Calu3 (cell line): ENCODE measurements around the gene RERE. TPM values are rescaled to one million over a fixed set of nuclear protein-coding genes. Genes with fewer than 3 reads are reported as not detected.
"Not testable (repeated sequence)": the region's sequence is repeated elsewhere in the genome, so short reads cannot be mapped to it uniquely, and the experiment has no call there.

ENCODE experiments used
- BruUV-seq: library from RNA; stranded (reverse); fragments of 400-500 nt; replicated peaks from 2 replicates; lab custom pipeline; 2021; lab: Mats Ljungman, UMichigan
- CTCF ChIA-PET: fragments of 300-600 bp; sonication (Branson Sonifier 250); formaldehyde crosslinking; loops from one replicate; lab custom pipeline; 2022; ENCODE audit warnings: antibody characterized with exemption; lab: Charles Lee
- DNase-seq: peaks from one replicate; pipeline ENCODE4 v3.0.0; 2022
- H3K27ac Mint-ChIP-seq: one replicate; pipeline ENCODE4 v1.8.0; 2022; ENCODE audit warnings: mixed read lengths; ENCODE audit not compliant: unreplicated experiment
- H3K27me3 Mint-ChIP-seq: one replicate; pipeline ENCODE4 v1.8.0; 2022; ENCODE audit warnings: mixed read lengths; ENCODE audit not compliant: unreplicated experiment
- H3K36me3 Mint-ChIP-seq: one replicate; pipeline ENCODE4 v1.8.0; 2022; ENCODE audit warnings: mild to moderate bottlenecking, moderate library complexity, mixed read lengths; ENCODE audit not compliant: insufficient read depth, unreplicated experiment
- H3K4me1 Mint-ChIP-seq: one replicate; pipeline ENCODE4 v1.8.0; 2022; ENCODE audit warnings: mild to moderate bottlenecking, low read depth, mixed read lengths; ENCODE audit not compliant: unreplicated experiment
- H3K4me3 Mint-ChIP-seq: one replicate; pipeline ENCODE4 v1.8.0; 2022; ENCODE audit warnings: mild to moderate bottlenecking, low read depth, moderate library complexity, mixed read lengths; ENCODE audit not compliant: unreplicated experiment
- H3K9me3 Mint-ChIP-seq: one replicate; pipeline ENCODE4 v1.8.0; 2022; ENCODE audit warnings: low read depth, mixed read lengths; ENCODE audit not compliant: unreplicated experiment
- CTCF ChIP-seq: fragments of 200-600 bp; IDR thresholded peaks from one replicate; pipeline ENCODE4 v1.8.0; 2022; ENCODE audit warnings: antibody characterized with exemption; ENCODE audit not compliant: unreplicated experiment
- intact Hi-C: fragments of 100-400 bp; cut with micrococcal nuclease; formaldehyde crosslinking; loops from one replicate; pipeline ENCODE4 v1.10.0; 2022; ENCODE audit not compliant: unreplicated experiment
- total RNA-seq: library from RNA; stranded (reverse); gene quantifications from 2 replicates; pipeline ENCODE4 v1.2.3, GENCODE V29; 2022

Gene RERE
- total RNA-seq, 1 experiment from 2014 or later, result 45.9 TPM

DNA sequence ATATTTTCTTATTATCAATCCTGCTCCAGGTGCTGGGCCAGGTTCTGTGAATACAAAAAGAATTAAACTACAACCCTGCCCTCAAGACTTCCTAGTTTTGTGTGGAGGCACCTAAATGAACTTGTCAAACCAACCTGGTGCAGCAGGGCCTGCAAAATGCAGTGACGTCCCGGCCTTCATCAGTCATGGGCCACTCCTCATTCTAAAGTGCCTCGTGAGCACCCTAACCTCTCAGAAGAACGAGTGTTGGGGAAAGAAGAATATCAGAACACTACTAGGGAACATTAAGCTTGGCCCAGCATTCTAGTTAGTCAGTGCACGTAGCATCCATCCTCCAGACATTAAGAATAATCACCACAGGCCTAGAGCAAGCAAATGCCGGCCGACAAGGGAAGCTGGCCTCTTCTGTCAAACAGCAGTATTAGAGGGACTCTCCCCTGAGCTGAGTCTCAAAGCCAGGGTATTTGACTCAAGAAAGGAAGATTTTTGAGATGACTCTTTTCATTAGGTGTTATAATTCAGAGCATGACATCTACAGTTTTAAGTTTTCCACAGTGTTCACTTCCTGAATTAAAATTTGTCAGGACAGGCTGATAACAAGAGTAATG, 361.6 kb downstream of the RERE start:
- BruUV-seq, result no TSS peak
- H3K27me3 Mint-ChIP-seq, result no peaks in the 10 kb centered on the region
- CTCF ChIA-PET, result no interaction called here

GRCh38 chr1:8450312-8450711, 367.1 kb downstream of the RERE start:
- no peak for TF ChIP-seq CTCF
- intact Hi-C loops, result no loop called here
- no TSS peak for BruUV-seq
- Mint-ChIP-seq H3K27me3 (no peaks in the 10 kb centered on the region), H3K4me1 (no peaks in the 10 kb centered on the region), H3K36me3 (peaks cover 5% of the 10 kb centered on the region), H3K9me3 (peaks cover 2% of the 10 kb centered on the region), H3K4me3 (no peak overlapping the region), H3K27ac (no peak overlapping the region)
- CTCF ChIA-PET, result no interaction called here
- no peak for DNase-seq

More for the DNA sequence above, 361.6 kb downstream of the RERE start:
- no peak overlapping the region for H3K4me3 Mint-ChIP-seq
- H3K36me3 Mint-ChIP-seq, result no peaks in the 10 kb centered on the region
- DNase-seq, result no peak
- peaks cover 11% of the 10 kb centered on the region for H3K4me1 Mint-ChIP-seq
- intact Hi-C loops, result no loop called here
- H3K27ac Mint-ChIP-seq, result no peak overlapping the region
- TF ChIP-seq CTCF, result no peak
- H3K9me3 Mint-ChIP-seq, result no peaks in the 10 kb centered on the region

- H3K9me3 Mint-ChIP-seq, result peaks cover 2% of the 10 kb centered on the region
- peaks cover 5% of the 10 kb centered on the region for H3K36me3 Mint-ChIP-seq
- H3K4me3 Mint-ChIP-seq, result no peak overlapping the region
- H3K27ac Mint-ChIP-seq, result no peak overlapping the region
- no peak for DNase-seq
- no peaks in the 10 kb centered on the region for H3K27me3 Mint-ChIP-seq
- intact Hi-C loops, result no loop called here
- H3K4me1 Mint-ChIP-seq, result no peaks in the 10 kb centered on the region
- BruUV-seq, result no TSS peak
- CTCF ChIA-PET, result no interaction called here
- TF ChIP-seq CTCF, result no peak
Observed at GRCh38 chr1:8448911-8449661, 368.4 kb downstream of the RERE start.

- H3K27me3 Mint-ChIP-seq, CTCF ChIA-PET, BruUV-seq, DNase-seq, H3K27ac Mint-ChIP-seq, H3K36me3 Mint-ChIP-seq, H3K4me3 Mint-ChIP-seq, intact Hi-C loops, H3K9me3 Mint-ChIP-seq, H3K4me1 Mint-ChIP-seq: not testable (repeated sequence)
Observed at GRCh38 chr1:8448505-8448904, 368.9 kb downstream of the RERE start.
